ENCODE measurements around the gene MAGI2. TPM values are rescaled to one million over a fixed set of nuclear protein-coding genes. Genes with fewer than 3 reads are reported as not detected.

MAGI2 gene
- polyA plus RNA-seq, 1 experiment, result 0.81 TPM

DNA sequence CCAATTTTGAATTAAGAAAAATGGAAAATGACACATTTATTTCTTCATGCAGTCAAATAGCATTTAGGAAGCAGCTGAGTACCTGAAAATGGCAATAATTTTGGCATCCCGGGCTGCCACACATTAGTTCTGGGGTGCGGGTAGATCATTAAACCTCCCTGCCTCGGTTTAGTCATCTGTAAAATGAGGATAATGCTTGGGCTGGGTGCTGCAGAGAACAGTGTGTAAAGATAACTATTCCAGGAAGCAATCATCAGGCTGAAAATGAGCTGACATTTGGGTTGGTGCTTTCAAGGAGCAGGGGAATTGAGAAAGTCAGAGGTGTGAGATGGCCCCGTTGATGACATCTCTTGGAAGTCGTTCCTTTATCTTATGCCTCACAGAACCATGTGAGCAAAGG, 887.7 kb downstream of the MAGI2 start:
- TF ChIP-seq CTCF (IDR thresholded peaks at IDR 0.05; ENCODE audit: insufficient read depth, low read depth, low read length), result no peak
- Histone ChIP-seq H3K4me3 (ENCODE audit: low read depth, low read length) (no peak overlapping the region), H3K36me3 (ENCODE audit: control insufficient read depth, insufficient read depth, low read length) (no peaks in the 10 kb centered on the region), H3K27me3 (ENCODE audit: control insufficient read depth, insufficient read depth, low read length) (no peaks in the 10 kb centered on the region)
- no peak for DNase-seq (ENCODE audit: low read depth)
- POLR2A ChIA-PET, result no interaction called here
- CTCF ChIA-PET, result no interaction called here

DNA sequence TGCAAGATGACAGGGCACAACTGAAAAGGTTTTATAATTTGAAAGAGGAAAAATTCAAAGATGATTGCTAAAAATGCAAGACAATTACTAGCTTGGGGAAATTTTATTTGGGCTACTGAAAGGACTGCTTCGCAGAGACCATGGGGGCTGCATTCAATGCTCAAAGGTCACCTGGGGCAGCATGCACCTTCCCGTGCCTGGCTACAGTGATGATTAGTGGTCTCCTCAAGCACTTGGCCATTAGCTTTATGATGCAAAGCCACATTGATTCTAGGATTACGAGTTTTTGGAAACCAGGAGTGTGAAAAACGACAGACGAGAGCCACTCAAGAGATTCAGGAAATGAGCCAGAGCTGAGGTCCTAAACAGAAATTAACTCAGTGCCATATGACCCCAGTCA, 890.3 kb downstream of the MAGI2 start:
- CTCF ChIA-PET, result no interaction called here
- Histone ChIP-seq H3K4me3 (ENCODE audit: low read depth, low read length) (no peak overlapping the region), H3K36me3 (ENCODE audit: control insufficient read depth, insufficient read depth, low read length) (no peaks in the 10 kb centered on the region), H3K27me3 (ENCODE audit: control insufficient read depth, insufficient read depth, low read length) (no peaks in the 10 kb centered on the region)
- no peak for TF ChIP-seq CTCF (IDR thresholded peaks at IDR 0.05; ENCODE audit: insufficient read depth, low read depth, low read length)
- POLR2A ChIA-PET, result no interaction called here
- no peak for DNase-seq (ENCODE audit: low read depth)

- Histone ChIP-seq H3K36me3 (ENCODE audit: control insufficient read depth, insufficient read depth, low read length) (no peaks in the 10 kb centered on the region), H3K27me3 (ENCODE audit: control insufficient read depth, insufficient read depth, low read length) (no peaks in the 10 kb centered on the region), H3K4me3 (ENCODE audit: low read depth, low read length) (no peak overlapping the region)
- ChIA-PET CTCF (no interaction called here), POLR2A (no interaction called here)
- no peak for TF ChIP-seq CTCF (IDR thresholded peaks at IDR 0.05; ENCODE audit: insufficient read depth, low read depth, low read length)
- DNase-seq (ENCODE audit: low read depth), result no peak
These were observed 891.3 kb downstream of the MAGI2 start for GRCh38 chr7:78562191-78562590.

- ChIA-PET CTCF (interaction anchor here (0.8 kb wide), 1 partner anchor 10 kb away, joined by 3 read pairs; no protein-coding TSS in a partner anchor), POLR2A (interaction anchor here (0.6 kb wide), 1 partner anchor 91 kb away, joined by 16 read pairs; no protein-coding TSS in a partner anchor)
- Histone ChIP-seq H3K36me3 (ENCODE audit: control insufficient read depth, insufficient read depth, low read length) (no peaks in the 10 kb centered on the region), H3K27me3 (ENCODE audit: control insufficient read depth, insufficient read depth, low read length) (no peaks in the 10 kb centered on the region), H3K4me3 (ENCODE audit: low read depth, low read length) (no peak overlapping the region)
- no peak for TF ChIP-seq CTCF (IDR thresholded peaks at IDR 0.05; ENCODE audit: insufficient read depth, low read depth, low read length)
- no peak for DNase-seq (ENCODE audit: low read depth)
These were observed 894.9 kb downstream of the MAGI2 start for GRCh38 chr7:78558566-78558965.

GRCh38 chr7:78543976-78544375, 909.5 kb downstream of the MAGI2 start:
- DNase-seq (ENCODE audit: low read depth), result no peak
- no peaks in the 10 kb centered on the region for H3K36me3 ChIP-seq (ENCODE audit: control insufficient read depth, insufficient read depth, low read length)
- CTCF ChIA-PET, result interaction anchor here (1.0 to 1.4 kb wide), 2 partner anchors 9 to 12 kb away, joined by 4 to 6 read pairs; no protein-coding TSS in a partner anchor
- TF ChIP-seq CTCF (IDR thresholded peaks at IDR 0.05; ENCODE audit: insufficient read depth, low read depth, low read length), result no peak
- no peaks in the 10 kb centered on the region for H3K27me3 ChIP-seq (ENCODE audit: control insufficient read depth, insufficient read depth, low read length)
- H3K4me3 ChIP-seq (ENCODE audit: low read depth, low read length), result no peak overlapping the region
- POLR2A ChIA-PET, result no interaction called here

Data from BJ (cell line).